ENCODE data around the gene ADAP2. TPM values are rescaled to one million over a fixed set of nuclear protein-coding genes. Genes with fewer than 3 reads are reported as not detected.

The ADAP2 gene
- total RNA-seq, 1 donor from 2014 or later: 12.5 TPM

- TF ChIP-seq CTCF (IDR thresholded peaks at IDR 0.05): no peak
- Histone ChIP-seq H3K9me3 (no peaks in the 10 kb centered on the region), H3K4me3 (no peak overlapping the region), H3K27me3 (peaks cover 8% of the 10 kb centered on the region), H3K4me1 (no peaks in the 10 kb centered on the region), H3K27ac (no peak overlapping the region), H3K36me3 (no peaks in the 10 kb centered on the region)
- no peak for DNase-seq (ENCODE audit: low spot score in 2 of 2)
- intact Hi-C loops (cut with DNase I): no loop called here
Observed at GRCh38 chr17:30917050-30917449, 4.7 kb upstream of the ADAP2 start.

- no peaks in the 10 kb centered on the region for H3K9me3 ChIP-seq
- peaks cover 0 to 3% of the 10 kb centered on the region in 2 donors for H3K4me1 ChIP-seq
- no peak overlapping the region for H3K4me3 ChIP-seq
- DNase-seq (ENCODE audit: low spot score in 2 of 2): no peak
- peaks cover 8% of the 10 kb centered on the region for H3K27me3 ChIP-seq
- H3K36me3 ChIP-seq: no peaks in the 10 kb centered on the region
- intact Hi-C loops (cut with DNase I): no loop called here
- no peak for TF ChIP-seq CTCF (IDR thresholded peaks at IDR 0.05)
- no peak overlapping the region for H3K27ac ChIP-seq
Observed at GRCh38 chr17:30920282-30920681, 1.5 kb upstream of the ADAP2 start.

- no peak for DNase-seq (ENCODE audit: low spot score in 2 of 2)
- peak overlapping the region; percentile 54 to 63 for H3K4me3 ChIP-seq
- no peaks in the 10 kb centered on the region for H3K9me3 ChIP-seq
- H3K27ac ChIP-seq: no peak overlapping the region
- intact Hi-C loops (cut with DNase I): no loop called here
- H3K27me3 ChIP-seq: peaks cover 8% of the 10 kb centered on the region
- H3K36me3 ChIP-seq: no peaks in the 10 kb centered on the region
- H3K4me1 ChIP-seq: peaks cover 0 to 3% of the 10 kb centered on the region in 2 donors
- TF ChIP-seq CTCF (IDR thresholded peaks at IDR 0.05): no peak
Observed at GRCh38 chr17:30920683-30921543, 832 bp upstream of the ADAP2 start.

GRCh38 chr17:30922235-30923030 is 688 bp downstream of the ADAP2 start:
- no peak for DNase-seq (ENCODE audit: low spot score in 2 of 2)
- no peak for TF ChIP-seq CTCF (IDR thresholded peaks at IDR 0.05)
- intact Hi-C loops (cut with DNase I): no loop called here
- Histone ChIP-seq H3K36me3 (no peaks in the 10 kb centered on the region), H3K9me3 (no peaks in the 10 kb centered on the region), H3K4me1 (peaks cover 0 to 3% of the 10 kb centered on the region in 2 donors), H3K27me3 (peaks cover 8% of the 10 kb centered on the region), H3K27ac (no peak overlapping the region), H3K4me3 (peak overlapping the region; percentile 54 to 63)

GRCh38 chr17:30924341-30924740 is 2.6 kb downstream of the ADAP2 start:
- Histone ChIP-seq H3K27ac (no peak overlapping the region), H3K9me3 (no peaks in the 10 kb centered on the region), H3K36me3 (no peaks in the 10 kb centered on the region), H3K4me3 (no peak overlapping the region), H3K4me1 (peaks cover 0 to 3% of the 10 kb centered on the region in 2 donors), H3K27me3 (peaks cover 8% of the 10 kb centered on the region)
- intact Hi-C loops (cut with DNase I): no loop called here
- no peak for DNase-seq (ENCODE audit: low spot score in 2 of 2)
- no peak for TF ChIP-seq CTCF (IDR thresholded peaks at IDR 0.05)
